Fibroblast of mammary gland (primary cell): Measurements from ENCODE around the gene SPINK4.
A peak's percentile ranks its signal among the peaks of the same experiment; 100 is the strongest.

Source experiments
- DNase-seq: peaks from one replicate; pipeline ENCODE4 v3.0.0-alpha.2; 2010; ENCODE audit warnings: low read depth
- H3K4me3 ChIP-seq: 2 replicates; pipeline ENCODE4 v1.5.1; 2011; ENCODE audit warnings: low read depth, mild to moderate bottlenecking, low read length, moderate library complexity; ENCODE audit not compliant: control insufficient read depth
- CTCF ChIP-seq: conservative IDR thresholded peaks from 2 replicates; pipeline ENCODE4 v1.5.1; 2011; ENCODE audit warnings: low read depth, low read length, inconsistent platforms; ENCODE audit not compliant: control insufficient read depth, insufficient read depth

Gene SPINK4

GRCh38 chr9:33273972-33274328, 34.0 kb downstream of the SPINK4 start:
- TF ChIP-seq CTCF, result no peak
- H3K4me3 ChIP-seq, result no peak overlapping the region
- no peak for DNase-seq

DNA sequence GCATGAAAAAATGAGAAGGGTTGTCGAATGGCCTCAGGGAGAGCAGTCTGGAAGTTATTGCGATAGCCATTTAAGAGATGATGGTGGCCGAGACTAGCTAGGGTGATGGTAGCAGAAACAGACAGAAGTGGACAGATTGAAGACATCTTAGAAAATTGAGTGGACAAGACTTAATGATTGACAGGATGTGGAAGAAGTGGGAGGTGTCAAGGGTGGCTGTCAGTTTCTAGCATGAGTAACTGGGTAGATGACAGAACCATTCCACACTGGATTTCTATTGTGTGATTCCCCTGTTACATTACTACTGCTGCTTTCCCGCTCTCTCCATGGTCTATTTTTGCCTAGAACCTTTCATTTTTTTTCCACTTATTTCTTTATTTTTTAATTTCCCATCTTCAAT, 37.5 kb downstream of the SPINK4 start:
- no peak for TF ChIP-seq CTCF

DNA sequence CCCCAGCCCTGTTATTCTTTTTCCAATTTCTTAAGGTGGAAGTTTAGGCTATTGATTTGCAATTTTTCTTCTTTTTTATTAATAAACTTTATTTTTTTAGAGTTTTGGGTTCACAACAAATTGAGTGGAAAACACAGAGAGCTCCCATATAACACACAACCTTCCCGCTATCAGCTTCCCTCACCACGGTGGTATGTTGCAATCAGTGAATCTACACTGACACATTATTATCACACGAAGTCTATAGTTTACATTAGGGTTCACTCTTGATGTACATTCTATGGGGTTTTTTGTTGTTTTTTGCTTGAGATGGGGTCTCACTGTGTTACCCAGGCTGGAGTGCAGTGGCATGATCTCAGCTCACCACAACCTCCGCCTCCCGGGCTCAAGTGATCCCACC, 45.5 kb downstream of the SPINK4 start:
- no peak overlapping the region for H3K4me3 ChIP-seq
- TF ChIP-seq CTCF, result no peak
- DNase-seq, result no peak

More for the DNA sequence above, 37.5 kb downstream of the SPINK4 start:
- DNase-seq, result no peak
- no peak overlapping the region for H3K4me3 ChIP-seq

DNA sequence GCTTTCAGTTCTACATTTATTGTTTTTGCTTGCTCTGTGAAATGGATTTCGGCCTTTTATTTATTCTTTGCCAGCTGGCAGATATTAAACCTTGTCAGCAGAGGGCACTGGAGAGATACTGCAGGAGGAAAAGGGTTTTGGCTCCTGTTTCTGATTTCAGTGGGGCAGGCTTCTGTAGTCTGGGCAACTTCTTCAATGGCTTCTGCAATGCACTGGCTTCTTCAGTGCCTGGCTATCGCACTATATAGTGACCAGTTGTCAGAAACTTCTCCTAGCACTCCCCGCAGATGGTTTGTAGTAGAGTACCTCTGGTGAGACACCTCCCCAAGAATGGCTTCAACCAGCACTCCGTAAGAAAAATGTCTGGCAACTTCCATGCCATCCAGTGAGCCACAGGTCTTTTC, 47.1 kb downstream of the SPINK4 start:
- peak; percentile 92 for TF ChIP-seq CTCF
- peak; percentile 77 for DNase-seq
- no peak overlapping the region for H3K4me3 ChIP-seq

DNA sequence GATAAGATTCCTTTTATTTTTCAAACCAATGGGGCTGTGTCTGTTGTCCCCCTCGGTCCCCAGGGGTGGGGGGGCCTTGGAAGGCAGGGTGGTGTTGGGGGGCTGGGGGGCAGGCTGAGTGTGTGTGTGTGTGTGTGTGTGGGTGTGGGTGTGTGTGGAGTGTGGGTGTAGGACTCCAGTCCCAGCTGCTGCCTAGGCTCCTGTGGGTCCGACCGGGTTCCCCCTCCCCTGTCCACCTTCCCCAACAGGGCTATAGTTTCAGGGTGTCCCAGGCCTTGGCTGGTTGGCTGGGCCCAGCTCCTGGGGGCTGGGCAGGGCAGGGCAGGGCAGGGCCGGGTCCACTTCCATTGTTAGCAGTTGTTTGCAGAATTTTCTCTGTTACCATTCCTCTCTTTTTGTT, 48.3 kb downstream of the SPINK4 start:
- no peak overlapping the region for H3K4me3 ChIP-seq
- no peak for DNase-seq
- TF ChIP-seq CTCF, result no peak

- no peak for DNase-seq
- H3K4me3 ChIP-seq, result no peak overlapping the region
- TF ChIP-seq CTCF, result no peak
Measured at GRCh38 chr9:33288828-33289483, 49.0 kb downstream of the SPINK4 start.

DNA sequence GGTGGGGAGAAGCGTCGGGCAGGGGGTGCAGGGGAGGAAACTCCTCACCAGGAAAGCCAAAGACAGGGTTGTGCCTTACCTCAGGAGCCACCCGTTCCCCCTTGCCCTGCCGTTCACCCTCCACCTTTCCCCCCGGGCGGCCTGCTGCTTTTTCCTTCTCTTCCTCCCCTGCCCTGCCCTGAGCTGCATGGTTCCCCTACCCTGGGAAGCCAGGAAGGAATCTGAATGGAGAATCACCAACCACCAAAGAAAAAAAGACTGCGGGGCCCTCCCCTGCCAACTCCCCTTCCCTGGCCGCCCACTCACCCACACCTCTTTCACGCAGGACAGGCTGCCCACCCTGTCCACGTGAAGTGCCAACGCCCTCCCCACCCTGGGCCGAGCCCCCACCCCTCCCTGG, 49.5 kb downstream of the SPINK4 start:
- H3K4me3 ChIP-seq, result peak overlapping the region; percentile 92
- peak; percentile 22 for DNase-seq
- no peak for TF ChIP-seq CTCF
